DND-41 (cell line): ENCODE measurements around the gene GSC2.

ENCODE experiments used
- ATAC-seq: fragments of 200-7000 bp; cut with Tn5 transposase; 3 replicates; pipeline ENCODE4 v1.9.1; 2021; ENCODE audit warnings: low read depth; ENCODE audit not compliant: insufficient read depth
- DNase-seq: peaks from one replicate; pipeline ENCODE4 v3.0.0-alpha.2; 2020
- H2AFZ ChIP-seq: 2 replicates; pipeline ENCODE4 v1.6.0; 2012; ENCODE audit warnings: low read depth, low read length
- H3K27ac ChIP-seq: 2 replicates; pipeline ENCODE4 v1.5.1; 2012; ENCODE audit warnings: low read length, inconsistent platforms
- H3K27me3 ChIP-seq: fragments of 200-600 bp; sonication (generic); 2 replicates; pipeline ENCODE4 v1.6.0; 2012; ENCODE audit warnings: low read length, mild to moderate bottlenecking, inconsistent platforms; ENCODE audit not compliant: insufficient read depth, poor library complexity
- H3K36me3 ChIP-seq: 2 replicates; pipeline ENCODE4 v1.5.1; 2012; ENCODE audit warnings: low read length, inconsistent platforms; ENCODE audit not compliant: insufficient read depth
- H3K4me1 ChIP-seq: 2 replicates; pipeline ENCODE4 v1.5.1; 2012; ENCODE audit warnings: mild to moderate bottlenecking, low read length; ENCODE audit not compliant: insufficient read depth
- H3K4me2 ChIP-seq: 2 replicates; pipeline ENCODE4 v1.6.0; 2012; ENCODE audit warnings: mild to moderate bottlenecking, moderate library complexity, low read length, inconsistent platforms; ENCODE audit not compliant: insufficient read depth
- H3K4me3 ChIP-seq, 2 experiments: fragments of 200-600 bp in 1 of 2; shearing (Covaris generic) in 1 of 2; 2 replicates each; pipeline ENCODE4 v1.5.1; 2012 to 2016; ENCODE audit warnings: inconsistent platforms in 2 of 2, low read length in 2 of 2, mild to moderate bottlenecking in 2 of 2, low read depth in 1 of 2, moderate library complexity in 1 of 2
- H3K79me2 ChIP-seq: 2 replicates; pipeline ENCODE4 v1.6.0; 2012; ENCODE audit warnings: low read length, inconsistent platforms; ENCODE audit not compliant: insufficient read depth
- H3K9ac ChIP-seq: 2 replicates; pipeline ENCODE4 v1.6.0; 2012; ENCODE audit warnings: low read depth, mild to moderate bottlenecking, inconsistent platforms, low read length, moderate library complexity
- H3K9me3 ChIP-seq: 2 replicates; pipeline ENCODE4 v1.5.1; 2012; ENCODE audit warnings: low read length, moderate library complexity, mild to moderate bottlenecking, inconsistent platforms; ENCODE audit not compliant: insufficient read depth, severe bottlenecking
- H4K20me1 ChIP-seq: 2 replicates; pipeline ENCODE4 v1.6.0; 2012; ENCODE audit warnings: low read length; ENCODE audit not compliant: insufficient read depth
- CTCF ChIP-seq: IDR thresholded peaks from 2 replicates; pipeline ENCODE4 v1.5.1; 2012; ENCODE audit warnings: borderline replicate concordance, low read length, moderate library complexity, mild to moderate bottlenecking; ENCODE audit not compliant: poor library complexity, severe bottlenecking; ENCODE audit errors: extremely low read depth
- EZH2 ChIP-seq: IDR thresholded peaks from 3 replicates; pipeline ENCODE4 v1.6.1; 2012; ENCODE audit warnings: borderline replicate concordance, low read depth, mild to moderate bottlenecking, moderate library complexity, low read length, inconsistent platforms; ENCODE audit not compliant: severe bottlenecking

GSC2 gene

DNA sequence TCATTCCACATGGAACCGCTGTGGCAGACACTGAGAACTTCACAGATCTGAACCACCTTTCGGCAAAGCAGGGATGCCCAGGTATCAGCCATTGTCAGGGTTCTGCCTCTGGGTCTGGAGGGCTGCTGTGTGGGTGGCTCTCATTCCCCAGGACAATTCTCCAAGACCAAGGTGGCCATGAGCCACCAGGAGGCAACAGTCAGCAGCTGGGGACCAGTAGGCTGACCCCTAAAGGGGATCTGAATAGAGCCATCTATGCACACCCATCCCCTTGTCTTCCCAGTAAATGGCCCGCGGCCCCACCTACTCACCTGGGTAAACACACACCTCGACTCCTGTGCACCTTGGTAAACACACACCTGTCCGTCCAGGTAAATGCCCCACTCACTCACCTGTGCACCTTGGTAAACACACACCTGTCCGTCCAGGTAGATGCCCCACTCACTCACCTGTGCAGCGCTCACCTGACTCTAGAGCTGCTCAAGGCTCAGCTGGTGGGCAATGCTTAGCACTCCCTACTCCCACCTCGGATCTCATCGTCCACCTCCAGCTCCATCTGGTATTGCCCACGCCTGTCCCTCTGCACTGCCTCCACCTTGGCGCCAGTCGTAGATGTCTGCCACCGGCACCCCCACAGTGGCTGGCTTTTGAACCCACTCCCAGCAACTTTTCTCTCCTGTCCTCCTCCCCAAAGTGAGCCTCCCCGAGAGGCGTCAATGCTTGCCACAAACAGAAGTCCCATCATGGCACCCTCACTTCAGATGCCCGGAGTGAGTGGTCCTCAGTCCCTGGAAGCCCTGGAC, 18.2 kb upstream of the GSC2 start:
- Histone ChIP-seq H3K4me2 (no peak overlapping the region), H2AFZ (no peak overlapping the region), H3K27ac (no peak overlapping the region), H3K36me3 (peaks cover 6% of the 10 kb centered on the region), H3K4me3 (no peak overlapping the region), H3K4me1 (peaks cover 23% of the 10 kb centered on the region), H3K27me3 (no peaks in the 10 kb centered on the region), H3K9me3 (no peaks in the 10 kb centered on the region), H4K20me1 (peaks cover 12% of the 10 kb centered on the region; the same call in 1 of the 2 replicates), H3K9ac (no peak overlapping the region), H3K79me2 (peaks cover 28% of the 10 kb centered on the region)
- ATAC-seq (no peak), DNase-seq (no peak)
- TF ChIP-seq EZH2 = no peak
- no peak for TF ChIP-seq CTCF

DNA sequence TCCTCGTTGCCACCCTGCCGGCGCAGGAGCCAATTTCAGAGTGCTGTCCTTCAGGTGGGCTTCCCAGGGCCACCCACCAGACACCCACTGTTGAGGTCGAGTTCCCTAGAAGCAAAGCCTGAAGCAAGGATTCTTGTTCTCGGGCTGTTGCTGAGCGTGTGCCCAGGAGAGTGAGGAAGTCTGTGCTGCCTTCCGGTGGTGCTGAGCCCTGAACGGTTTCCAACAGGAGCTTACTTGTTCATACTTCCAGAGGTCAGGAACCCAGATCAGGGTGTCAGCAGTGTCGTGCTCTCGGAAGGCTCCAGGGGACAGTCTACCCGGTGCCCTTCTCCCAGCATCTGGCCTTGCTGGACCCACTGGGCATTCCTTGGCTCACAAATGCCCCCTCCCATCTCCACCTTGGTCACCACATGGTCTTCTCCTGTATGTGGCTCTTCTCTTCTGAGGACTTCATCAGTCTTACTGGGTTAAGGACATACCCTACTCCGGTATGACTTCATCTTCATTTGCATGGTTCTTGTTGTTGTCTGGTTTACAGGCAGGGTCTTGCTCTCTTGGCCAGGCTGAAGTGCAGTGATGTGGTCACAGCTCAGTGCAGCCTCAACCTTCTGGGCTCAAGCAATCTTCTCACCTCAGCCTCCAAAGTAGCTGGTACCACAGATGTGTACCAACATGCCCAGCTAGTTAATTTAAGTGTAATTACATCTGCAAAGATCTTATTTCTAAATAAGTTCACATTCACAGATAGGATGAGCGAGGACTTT, 17.2 kb upstream of the GSC2 start:
- no peak overlapping the region for H2AFZ ChIP-seq
- ATAC-seq = no peak
- no peak overlapping the region for H3K4me3 ChIP-seq
- no peaks in the 10 kb centered on the region for H3K27me3 ChIP-seq
- H3K27ac ChIP-seq = no peak overlapping the region
- H3K4me2 ChIP-seq = no peak overlapping the region
- no peaks in the 10 kb centered on the region for H3K36me3 ChIP-seq
- H3K79me2 ChIP-seq = peaks cover 18% of the 10 kb centered on the region
- no peaks in the 10 kb centered on the region for H3K9me3 ChIP-seq
- TF ChIP-seq CTCF (no peak), EZH2 (no peak)
- H3K9ac ChIP-seq = no peak overlapping the region
- H3K4me1 ChIP-seq = peaks cover 13% of the 10 kb centered on the region
- DNase-seq = no peak
- peaks cover 2% of the 10 kb centered on the region; the same call in 1 of the 2 replicates for H4K20me1 ChIP-seq

GRCh38 chr22:19166421-19166820, 16.3 kb upstream of the GSC2 start:
- ATAC-seq = no peak
- no peaks in the 10 kb centered on the region for H3K9me3 ChIP-seq
- H4K20me1 ChIP-seq = no peaks in the 10 kb centered on the region
- H3K4me3 ChIP-seq = no peak overlapping the region
- no peaks in the 10 kb centered on the region for H3K27me3 ChIP-seq
- H3K36me3 ChIP-seq = no peaks in the 10 kb centered on the region
- no peak overlapping the region for H3K4me2 ChIP-seq
- no peak overlapping the region for H3K27ac ChIP-seq
- H2AFZ ChIP-seq = no peak overlapping the region
- no peak overlapping the region for H3K9ac ChIP-seq
- H3K4me1 ChIP-seq = peaks cover 10% of the 10 kb centered on the region
- no peak for TF ChIP-seq CTCF
- no peak for DNase-seq
- peaks cover 10% of the 10 kb centered on the region for H3K79me2 ChIP-seq
